Right hindlimb (tissue), 1 donor: Measurements from ENCODE around the gene SPOPL.
A peak's percentile ranks its signal among the peaks of the same experiment; 100 is the strongest.
"Not testable (repeated sequence)": the region's sequence is repeated elsewhere in the genome, so short reads cannot be mapped to it uniquely, and the experiment has no call there.

Experiments used
- DNase-seq: peaks from one replicate; pipeline ENCODE4 v3.0.0-alpha.2; 2018

The SPOPL gene

GRCh38 chr2:138531913-138532312 is 30.3 kb downstream of the SPOPL start:
- DNase-seq: no peak

- DNase-seq: no peak
Observed at GRCh38 chr2:138534791-138535190, 33.2 kb downstream of the SPOPL start.

GRCh38 chr2:138536302-138536701 is 34.7 kb downstream of the SPOPL start:
- no peak for DNase-seq

- no peak for DNase-seq
Observed at GRCh38 chr2:138536740-138537139, 35.2 kb downstream of the SPOPL start.

GRCh38 chr2:138537170-138537915 is 35.8 kb downstream of the SPOPL start:
- DNase-seq: no peak

GRCh38 chr2:138544206-138544605 is 42.6 kb downstream of the SPOPL start:
- not testable (repeated sequence) for DNase-seq

- DNase-seq: no peak
Observed at GRCh38 chr2:138548796-138549195, 47.2 kb downstream of the SPOPL start.

- DNase-seq: no peak
Observed at GRCh38 chr2:138550172-138550571, 48.6 kb downstream of the SPOPL start.

- DNase-seq: no peak
Observed at GRCh38 chr2:138550670-138551287, 49.2 kb downstream of the SPOPL start.

- DNase-seq: no peak
Observed at GRCh38 chr2:138554123-138554522, 52.6 kb downstream of the SPOPL start.

- no peak for DNase-seq
Observed at GRCh38 chr2:138559641-138560040, 58.1 kb downstream of the SPOPL start.

- DNase-seq: no peak
Observed at GRCh38 chr2:138564586-138565229, 63.1 kb downstream of the SPOPL start.

- no peak for DNase-seq
Observed at GRCh38 chr2:138565230-138565598, 63.6 kb downstream of the SPOPL start.

GRCh38 chr2:138572318-138572717 is 70.7 kb downstream of the SPOPL start:
- no peak for DNase-seq

- DNase-seq: no peak
Observed at GRCh38 chr2:138577066-138577465, 75.5 kb downstream of the SPOPL start.

GRCh38 chr2:138579556-138579955 is 78.0 kb downstream of the SPOPL start:
- no peak for DNase-seq

GRCh38 chr2:138581909-138582308 is 80.3 kb downstream of the SPOPL start:
- DNase-seq: no peak

- DNase-seq: no peak
Observed at GRCh38 chr2:138589663-138590062, 88.1 kb downstream of the SPOPL start.

GRCh38 chr2:138596403-138596802 is 94.8 kb downstream of the SPOPL start:
- DNase-seq: no peak

GRCh38 chr2:138600732-138601457 is 99.3 kb downstream of the SPOPL start:
- DNase-seq: no peak

- no peak for DNase-seq
Observed at GRCh38 chr2:138601458-138602165, 100.0 kb downstream of the SPOPL start.

- DNase-seq: peak; percentile 77
Observed at GRCh38 chr2:138602166-138602460, 100.5 kb downstream of the SPOPL start.

- no peak for DNase-seq
Observed at GRCh38 chr2:138607746-138608145, 106.2 kb downstream of the SPOPL start.
